Calu3 (cell line): ENCODE results near the gene NLRP5. TPM values are rescaled to one million over a fixed set of nuclear protein-coding genes. Genes with fewer than 3 reads are reported as not detected.
A peak's percentile ranks its signal among the peaks of the same experiment; 100 is the strongest.

ENCODE experiments used
- BruUV-seq: library from RNA; stranded (reverse); fragments of 400-500 nt; replicated peaks from 2 replicates; lab custom pipeline; 2021; lab: Mats Ljungman, UMichigan
- CTCF ChIA-PET: fragments of 300-600 bp; sonication (Branson Sonifier 250); formaldehyde crosslinking; loops from one replicate; lab custom pipeline; 2022; ENCODE audit warnings: antibody characterized with exemption; lab: Charles Lee
- DNase-seq: peaks from one replicate; pipeline ENCODE4 v3.0.0; 2022
- H3K27ac Mint-ChIP-seq: one replicate; pipeline ENCODE4 v1.8.0; 2022; ENCODE audit warnings: mixed read lengths; ENCODE audit not compliant: unreplicated experiment
- H3K27me3 Mint-ChIP-seq: one replicate; pipeline ENCODE4 v1.8.0; 2022; ENCODE audit warnings: mixed read lengths; ENCODE audit not compliant: unreplicated experiment
- H3K36me3 Mint-ChIP-seq: one replicate; pipeline ENCODE4 v1.8.0; 2022; ENCODE audit warnings: mild to moderate bottlenecking, moderate library complexity, mixed read lengths; ENCODE audit not compliant: insufficient read depth, unreplicated experiment
- H3K4me1 Mint-ChIP-seq: one replicate; pipeline ENCODE4 v1.8.0; 2022; ENCODE audit warnings: mild to moderate bottlenecking, low read depth, mixed read lengths; ENCODE audit not compliant: unreplicated experiment
- H3K4me3 Mint-ChIP-seq: one replicate; pipeline ENCODE4 v1.8.0; 2022; ENCODE audit warnings: mild to moderate bottlenecking, low read depth, moderate library complexity, mixed read lengths; ENCODE audit not compliant: unreplicated experiment
- H3K9me3 Mint-ChIP-seq: one replicate; pipeline ENCODE4 v1.8.0; 2022; ENCODE audit warnings: low read depth, mixed read lengths; ENCODE audit not compliant: unreplicated experiment
- CTCF ChIP-seq: fragments of 200-600 bp; IDR thresholded peaks from one replicate; pipeline ENCODE4 v1.8.0; 2022; ENCODE audit warnings: antibody characterized with exemption; ENCODE audit not compliant: unreplicated experiment
- intact Hi-C: fragments of 100-400 bp; cut with micrococcal nuclease; formaldehyde crosslinking; loops from one replicate; pipeline ENCODE4 v1.10.0; 2022; ENCODE audit not compliant: unreplicated experiment
- total RNA-seq: library from RNA; stranded (reverse); gene quantifications from 2 replicates; pipeline ENCODE4 v1.2.3, GENCODE V29; 2022

NLRP5 gene
- total RNA-seq, 1 experiment from 2014 or later: not detected

GRCh38 chr19:56071151-56071550, 84.6 kb downstream of the NLRP5 start:
- Mint-ChIP-seq H3K27me3 (peaks cover 10% of the 10 kb centered on the region), H3K4me3 (no peak overlapping the region), H3K36me3 (peaks cover 5% of the 10 kb centered on the region), H3K4me1 (peaks cover 7% of the 10 kb centered on the region), H3K27ac (no peak overlapping the region), H3K9me3 (no peaks in the 10 kb centered on the region)
- peak; percentile 30 for TF ChIP-seq CTCF
- peak; percentile 34 for DNase-seq
- intact Hi-C loops: no loop called here
- BruUV-seq: no TSS peak
- CTCF ChIA-PET: interaction anchor here (0.7 to 0.8 kb wide), 2 partner anchors 193 to 417 kb away, joined by 4 to 6 read pairs; no protein-coding TSS in a partner anchor

- CTCF ChIA-PET: interaction anchor here (0.5 to 2.2 kb wide), 7 partner anchors 10 to 257 kb away, joined by 3 to 19 read pairs (median 11); no protein-coding TSS in a partner anchor
- intact Hi-C loops: loop anchor here (1.0 to 2.0 kb wide), 3 partner anchors 96 to 257 kb away; no protein-coding TSS in a partner anchor
- DNase-seq: peak; percentile 75
- peaks cover 9% of the 10 kb centered on the region for H3K4me1 Mint-ChIP-seq
- peaks cover 10% of the 10 kb centered on the region for H3K36me3 Mint-ChIP-seq
- H3K9me3 Mint-ChIP-seq: no peaks in the 10 kb centered on the region
- no peak overlapping the region for H3K27ac Mint-ChIP-seq
- BruUV-seq: no TSS peak
- TF ChIP-seq CTCF: peak; percentile 78
- H3K27me3 Mint-ChIP-seq: no peaks in the 10 kb centered on the region
- H3K4me3 Mint-ChIP-seq: no peak overlapping the region
Measured at GRCh38 chr19:56076498-56076897, 89.9 kb downstream of the NLRP5 start.

GRCh38 chr19:56079609-56080008, 93.0 kb downstream of the NLRP5 start:
- intact Hi-C loops: no loop called here
- Mint-ChIP-seq H3K36me3 (peaks cover 18% of the 10 kb centered on the region), H3K27me3 (no peaks in the 10 kb centered on the region), H3K4me3 (no peak overlapping the region), H3K27ac (no peak overlapping the region), H3K9me3 (no peaks in the 10 kb centered on the region), H3K4me1 (peaks cover 9% of the 10 kb centered on the region)
- no TSS peak for BruUV-seq
- no peak for TF ChIP-seq CTCF
- CTCF ChIA-PET: interaction anchor here (0.8 to 3.6 kb wide), 4 partner anchors 11 to 254 kb away, joined by 3 to 23 read pairs (median 17); no protein-coding TSS in a partner anchor
- no peak for DNase-seq

- intact Hi-C loops: no loop called here
- Mint-ChIP-seq H3K27ac (peak overlapping the region; percentile 25), H3K27me3 (no peaks in the 10 kb centered on the region), H3K4me1 (peaks cover 9% of the 10 kb centered on the region), H3K9me3 (no peaks in the 10 kb centered on the region), H3K4me3 (peak overlapping the region; percentile 53), H3K36me3 (peaks cover 24% of the 10 kb centered on the region)
- peak; percentile 88 for DNase-seq
- CTCF ChIA-PET: interaction anchor here (0.6 to 3.6 kb wide), 9 partner anchors 10 to 253 kb away, joined by 3 to 23 read pairs (median 7); partner anchors contain the start of genes ZNF444 and ZSCAN5A
- BruUV-seq: no TSS peak
- peak; percentile 56 for TF ChIP-seq CTCF
Measured at GRCh38 chr19:56080669-56081401, 94.3 kb downstream of the NLRP5 start.
